ENCODE measurements around the gene SNUPN.
A peak's percentile ranks its signal among the peaks of the same experiment; 100 is the strongest.

Gene SNUPN

GRCh38 chr15:75654201-75654907 lies 28.8 kb upstream of the SNUPN start:
- no peak for DNase-seq (ENCODE audit: low spot score)

DNA sequence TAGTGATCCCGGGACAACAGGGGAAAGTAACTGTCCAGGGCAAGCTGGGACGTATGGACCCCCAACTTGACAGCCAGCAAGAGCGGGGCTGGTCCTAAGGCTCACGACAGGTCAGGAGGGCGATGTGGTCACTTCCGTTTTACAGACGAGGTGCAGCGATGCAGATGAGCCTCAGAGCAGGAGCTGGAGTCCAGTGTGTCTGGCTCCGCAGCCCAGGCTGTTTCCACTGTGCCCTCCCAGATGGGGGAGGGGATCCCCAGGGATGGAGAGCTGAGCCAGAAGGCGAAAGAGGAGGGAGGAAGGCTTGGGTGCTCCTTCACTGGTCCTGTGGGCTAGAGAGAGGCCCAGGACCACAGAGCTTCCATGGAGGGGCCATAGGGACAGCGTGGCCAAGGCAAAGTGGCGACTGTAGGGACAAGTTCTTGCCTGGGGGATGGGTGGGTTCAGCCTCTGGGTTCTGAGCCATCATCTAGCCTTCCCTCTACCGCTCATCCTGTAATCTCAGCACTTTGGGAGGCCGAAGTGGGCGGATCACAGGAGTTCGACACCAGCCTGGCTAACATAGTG lies 27.9 kb upstream of the SNUPN start:
- DNase-seq (ENCODE audit: low spot score), result no peak

- no peak for DNase-seq (ENCODE audit: low spot score)
Observed at GRCh38 chr15:75651810-75652543, 26.5 kb upstream of the SNUPN start.

GRCh38 chr15:75650908-75651809 lies 25.6 kb upstream of the SNUPN start:
- peak; percentile 54 for DNase-seq (ENCODE audit: low spot score)

DNA sequence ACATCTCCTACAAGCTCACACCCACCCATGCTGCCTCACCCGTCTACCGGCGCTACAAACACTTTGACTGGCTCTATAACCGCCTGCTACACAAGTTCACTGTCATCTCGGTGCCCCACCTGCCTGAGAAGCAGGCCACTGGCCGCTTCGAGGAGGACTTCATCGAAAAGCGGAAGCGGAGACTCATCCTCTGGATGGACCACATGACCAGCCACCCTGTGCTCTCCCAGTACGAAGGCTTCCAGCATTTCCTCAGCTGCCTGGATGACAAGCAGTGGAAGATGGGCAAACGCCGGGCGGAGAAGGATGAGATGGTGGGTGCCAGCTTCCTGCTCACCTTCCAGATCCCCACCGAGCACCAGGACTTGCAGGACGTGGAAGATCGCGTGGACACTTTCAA lies 24.3 kb upstream of the SNUPN start:
- DNase-seq (ENCODE audit: low spot score), result no peak

DNA sequence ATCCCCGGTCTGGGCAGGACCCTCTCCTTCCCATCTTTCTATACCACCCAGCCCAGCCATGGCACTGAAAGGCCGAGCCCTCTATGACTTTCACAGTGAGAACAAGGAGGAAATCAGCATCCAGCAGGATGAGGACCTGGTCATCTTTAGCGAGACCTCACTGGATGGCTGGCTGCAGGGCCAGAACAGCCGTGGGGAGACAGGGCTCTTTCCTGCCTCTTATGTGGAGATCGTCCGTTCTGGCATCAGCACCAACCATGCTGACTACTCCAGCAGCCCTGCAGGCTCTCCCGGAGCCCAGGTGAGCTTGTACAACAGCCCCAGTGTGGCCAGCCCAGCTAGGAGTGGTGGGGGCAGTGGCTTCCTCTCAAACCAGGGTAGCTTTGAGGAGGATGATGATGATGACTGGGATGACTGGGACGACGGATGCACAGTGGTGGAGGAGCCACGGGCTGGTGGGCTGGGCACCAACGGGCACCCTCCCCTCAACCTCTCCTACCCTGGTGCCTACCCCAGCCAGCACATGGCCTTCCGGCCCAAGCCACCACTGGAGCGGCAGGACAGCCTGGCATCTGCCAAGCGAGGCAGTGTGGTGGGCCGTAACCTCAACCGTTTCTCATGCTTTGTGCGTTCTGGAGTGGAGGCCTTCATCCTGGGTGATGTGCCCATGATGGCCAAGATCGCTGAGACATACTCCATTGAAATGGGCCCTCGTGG lies 23.7 kb upstream of the SNUPN start:
- no peak for DNase-seq (ENCODE audit: low spot score)

DNA sequence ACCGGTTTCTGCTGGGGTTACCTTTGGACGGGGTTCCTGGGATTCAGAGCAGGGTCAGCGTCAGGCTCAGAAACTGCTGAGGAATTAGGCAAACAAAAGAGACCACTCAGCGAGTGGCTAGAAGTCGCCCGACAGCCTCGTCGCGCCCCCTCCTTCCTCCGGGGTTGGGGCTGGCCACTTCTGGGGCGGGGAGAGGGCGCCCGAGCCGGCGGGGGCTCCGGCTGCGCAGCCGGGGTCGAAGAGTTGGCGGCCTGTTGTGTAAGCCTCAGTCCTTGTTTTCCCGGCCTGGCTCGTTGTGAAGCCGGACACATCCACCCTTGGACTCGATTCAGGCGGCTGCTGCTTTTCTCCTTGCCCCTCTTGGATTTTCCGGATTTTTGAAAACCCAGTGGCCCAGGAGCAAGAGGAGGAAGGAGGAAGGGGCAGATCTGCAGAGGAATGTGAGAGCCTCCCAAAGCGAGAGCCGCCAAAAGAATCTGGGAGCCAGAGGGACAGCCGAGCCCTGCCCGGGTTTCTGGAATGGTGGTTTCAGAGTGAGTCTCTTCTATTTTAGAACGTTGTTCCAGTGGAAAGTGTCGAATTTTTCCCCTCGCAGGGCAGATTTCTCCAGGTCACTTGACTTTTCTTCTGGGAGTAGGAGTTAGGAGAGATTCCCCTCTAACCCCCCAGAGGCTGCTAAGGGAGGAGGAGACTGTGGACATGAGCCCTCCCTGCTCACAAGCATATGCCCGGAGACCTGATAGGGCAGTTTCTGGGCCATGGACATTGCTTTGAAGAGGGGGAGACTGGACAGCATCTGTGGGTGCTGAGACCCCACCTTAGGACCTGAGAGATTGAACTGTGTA lies 22.9 kb upstream of the SNUPN start:
- peak; percentile 37 for DNase-seq (ENCODE audit: low spot score)

DNA sequence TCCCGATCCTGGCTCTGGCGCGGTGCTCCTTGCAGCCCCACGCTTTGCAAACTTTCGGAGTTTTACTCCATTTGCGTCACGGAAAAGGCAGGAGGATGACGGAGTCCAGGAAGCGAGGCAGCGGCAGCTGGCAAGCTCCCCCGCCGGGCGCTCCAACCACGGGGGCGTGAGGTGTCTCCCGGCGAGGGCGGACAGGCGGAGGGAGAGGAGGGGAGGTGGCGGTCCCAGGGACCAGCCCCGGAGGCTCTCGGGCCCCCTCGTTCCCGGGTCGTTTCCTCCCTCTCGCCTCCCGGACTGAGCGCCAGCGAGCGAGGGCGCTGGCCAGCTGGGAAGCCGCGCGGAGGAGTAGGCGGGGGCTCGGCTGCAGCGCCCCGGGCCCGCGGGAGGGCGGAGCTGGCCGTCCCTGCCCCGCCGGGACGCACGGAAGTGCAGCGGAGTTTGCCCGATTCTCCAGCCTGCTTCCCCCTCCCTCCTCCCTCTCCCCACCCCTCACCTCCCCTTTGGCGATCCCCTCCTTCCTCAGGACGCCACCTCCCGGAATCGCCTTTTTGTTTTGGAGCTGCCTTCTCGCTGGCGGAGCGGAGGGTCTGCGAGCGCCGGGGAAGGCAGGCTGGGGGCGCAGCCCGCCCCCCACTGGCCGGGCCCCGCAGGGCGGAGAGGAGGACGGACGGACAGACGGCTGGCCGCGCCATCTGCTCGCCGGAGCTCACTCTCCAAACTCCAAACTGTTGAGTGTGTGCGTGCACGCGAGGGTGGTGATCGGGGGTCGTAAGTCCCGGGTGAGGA lies 22.0 kb upstream of the SNUPN start, which contains the start of gene SNX33:
SNX33 (plus strand) TSS at position 543 of the 786 bp plus-strand sequence. CDS start 1,191 bp downstream, outside the sequence.
- DNase-seq (ENCODE audit: low spot score), result peak; percentile 80

GRCh38 chr15:75646944-75647364 lies 21.4 kb upstream of the SNUPN start:
- no peak for DNase-seq (ENCODE audit: low spot score)

DNA sequence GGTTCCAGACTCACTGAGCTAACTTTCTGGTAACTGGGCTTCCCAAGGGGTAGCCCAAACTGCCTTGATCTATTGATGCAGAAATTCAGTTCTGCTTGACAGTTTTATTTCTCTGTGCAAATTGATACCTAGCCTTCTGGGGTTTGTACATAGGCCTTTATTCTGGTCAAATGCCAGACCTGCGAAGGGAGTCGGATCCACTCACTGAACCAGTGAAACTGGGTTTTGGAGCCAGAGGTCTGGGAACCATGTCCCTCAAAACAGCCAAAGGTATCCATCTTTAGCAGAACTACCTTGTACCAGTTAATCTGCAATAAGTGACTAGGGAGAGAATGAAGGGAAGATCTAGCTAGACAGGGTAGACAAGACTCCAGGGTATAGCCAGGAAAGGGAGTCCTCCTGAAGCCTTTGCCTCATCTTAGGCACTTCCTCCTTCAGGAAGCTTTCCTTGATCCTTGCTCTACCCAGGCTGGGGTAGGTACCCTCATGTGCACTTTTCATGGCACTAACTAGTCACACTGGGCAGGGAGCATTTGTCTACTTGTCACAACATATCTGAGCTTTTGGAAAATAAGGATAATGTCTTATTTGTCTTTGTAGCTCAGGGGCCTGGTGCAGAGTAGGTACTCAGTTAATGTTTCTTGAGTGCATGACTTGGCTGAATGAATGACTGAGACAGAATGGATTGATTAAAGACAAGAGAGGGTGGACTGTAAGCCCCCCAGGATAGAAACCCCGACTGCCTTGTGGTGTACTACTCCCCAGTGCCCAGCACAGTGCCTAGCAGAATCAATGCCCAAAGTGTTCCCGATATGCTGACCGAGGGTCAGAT lies 20.8 kb upstream of the SNUPN start:
- no peak for DNase-seq (ENCODE audit: low spot score)

GRCh38 chr15:75644376-75644775 lies 18.9 kb upstream of the SNUPN start:
- DNase-seq (ENCODE audit: low spot score), result no peak

DNA sequence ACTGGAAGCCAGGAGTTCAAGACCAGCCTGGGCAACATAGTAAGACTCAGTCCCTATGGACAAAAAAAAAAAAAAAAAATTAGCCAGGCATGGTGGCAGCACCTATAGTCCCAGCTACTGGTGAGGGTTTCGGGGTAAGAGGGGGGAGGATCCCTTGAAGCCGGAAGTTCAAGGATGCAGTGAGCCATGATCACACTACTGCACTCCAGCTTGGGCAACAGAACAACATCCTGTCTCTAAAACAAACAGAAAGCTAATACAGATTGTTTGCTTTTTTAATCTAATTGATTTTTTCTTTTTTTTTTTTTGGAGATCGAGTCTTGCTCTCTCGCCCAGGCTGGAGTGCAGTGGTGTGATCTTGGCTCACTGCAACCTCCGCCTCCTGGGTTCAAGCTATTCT lies 16.1 kb upstream of the SNUPN start:
- DNase-seq (ENCODE audit: low spot score), result no peak

- no peak for DNase-seq (ENCODE audit: low spot score)
Observed at GRCh38 chr15:75641179-75641503, 15.6 kb upstream of the SNUPN start.

DNA sequence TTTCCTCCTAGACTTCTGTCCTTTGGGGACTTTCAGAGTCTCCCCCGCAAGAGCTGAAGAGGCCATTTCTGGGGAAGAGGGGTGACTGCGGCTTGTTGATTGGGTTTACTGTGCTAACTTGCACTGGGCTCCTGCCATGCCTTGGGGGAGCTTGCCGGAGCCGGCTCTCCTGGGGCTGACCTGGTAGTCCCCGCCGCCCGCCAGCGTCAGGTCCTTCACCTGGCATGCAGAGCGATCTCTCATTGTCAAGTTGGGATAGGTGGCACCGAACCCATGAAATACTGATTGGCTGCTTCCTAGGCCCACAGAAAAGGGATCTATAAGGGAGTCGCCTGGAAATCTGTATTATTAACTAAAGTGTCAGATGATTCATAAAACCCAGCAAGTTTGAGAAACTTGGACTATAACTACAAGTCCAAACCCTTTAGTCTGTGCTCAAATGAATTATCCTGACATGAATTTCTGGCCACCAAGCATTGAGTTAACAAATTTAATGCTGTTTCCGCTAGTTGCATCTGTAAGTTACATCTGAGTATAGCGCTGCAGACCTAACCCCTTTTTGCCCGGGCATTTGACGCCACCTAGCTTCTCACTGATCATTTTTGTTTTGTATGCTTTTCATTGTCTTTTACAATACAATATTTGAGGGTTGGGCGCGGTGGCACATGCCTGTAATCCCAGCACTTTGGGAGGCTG lies 15.1 kb upstream of the SNUPN start:
- peak; percentile 52 for DNase-seq (ENCODE audit: low spot score)

DNA sequence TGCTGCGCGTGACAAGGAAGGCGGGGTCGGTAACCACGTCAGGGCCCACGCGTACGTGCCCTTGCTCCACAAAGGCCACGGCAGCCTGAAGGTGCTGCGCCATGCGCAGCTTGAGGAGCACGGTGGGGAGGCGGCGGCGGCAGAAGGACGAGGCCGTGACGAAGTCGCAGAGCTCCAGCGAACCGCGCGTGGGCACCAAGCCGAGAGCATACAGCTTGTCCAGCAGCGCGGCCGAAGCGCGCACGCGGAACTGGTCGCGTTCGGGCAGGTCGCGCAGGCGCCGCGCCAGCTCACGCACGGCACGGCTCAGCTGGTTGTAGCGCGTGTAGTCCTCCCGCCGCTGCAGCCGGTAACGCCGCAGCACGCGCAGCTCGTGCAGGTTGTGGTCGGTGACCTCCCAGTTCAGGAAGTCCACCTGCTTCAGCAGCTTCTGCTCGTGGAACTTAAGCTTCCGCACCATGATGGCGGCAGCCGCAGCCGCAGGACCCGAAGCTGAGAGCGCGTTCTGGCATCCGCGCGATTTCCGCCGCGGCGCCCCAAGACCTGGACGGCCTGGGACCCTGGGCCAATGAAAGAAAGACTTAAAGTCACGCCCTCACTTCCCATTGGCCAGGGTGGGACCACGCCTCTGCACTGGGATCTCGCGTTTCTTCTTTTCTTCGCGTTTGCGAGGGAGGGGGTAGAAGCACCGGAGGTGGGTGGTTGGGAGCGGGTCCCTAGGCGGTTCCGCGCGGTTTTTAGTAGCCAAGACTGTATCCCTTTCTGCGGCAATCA lies 14.4 kb upstream of the SNUPN start, which contains the start of gene IMP3:
IMP3 (minus strand) TSS at position 516 of the 774 bp plus-strand sequence; CDS start at position 460, 56 bp downstream.
- DNase-seq (ENCODE audit: low spot score), result peak; percentile 97

DNA sequence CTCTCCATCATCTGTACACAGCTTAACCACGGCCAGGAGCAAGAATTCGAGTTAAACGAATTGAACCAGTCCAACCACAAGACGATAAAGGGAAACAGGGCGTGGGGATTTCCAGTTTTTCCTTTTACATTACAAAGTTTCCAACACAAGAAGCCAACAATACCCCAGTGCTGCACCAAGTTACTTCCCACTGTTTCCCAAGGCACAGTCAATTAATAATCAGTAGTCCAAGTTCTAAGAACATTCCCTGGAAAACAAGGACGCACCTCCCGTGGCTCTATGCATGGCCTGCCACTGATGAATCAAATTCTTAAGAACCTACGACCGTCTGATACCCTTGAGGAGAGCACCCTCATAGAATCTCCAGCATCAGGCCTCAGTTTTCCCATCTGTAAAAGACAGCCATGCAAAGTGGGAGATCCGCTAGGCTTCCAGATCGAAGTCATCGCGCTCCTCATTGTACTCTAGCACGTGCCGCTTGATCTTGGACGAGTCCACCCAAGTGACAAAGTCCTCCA lies 13.7 kb upstream of the SNUPN start:
- no peak for DNase-seq (ENCODE audit: low spot score)
